ENCODE results near the gene ZDHHC4.

The ZDHHC4 gene

DNA sequence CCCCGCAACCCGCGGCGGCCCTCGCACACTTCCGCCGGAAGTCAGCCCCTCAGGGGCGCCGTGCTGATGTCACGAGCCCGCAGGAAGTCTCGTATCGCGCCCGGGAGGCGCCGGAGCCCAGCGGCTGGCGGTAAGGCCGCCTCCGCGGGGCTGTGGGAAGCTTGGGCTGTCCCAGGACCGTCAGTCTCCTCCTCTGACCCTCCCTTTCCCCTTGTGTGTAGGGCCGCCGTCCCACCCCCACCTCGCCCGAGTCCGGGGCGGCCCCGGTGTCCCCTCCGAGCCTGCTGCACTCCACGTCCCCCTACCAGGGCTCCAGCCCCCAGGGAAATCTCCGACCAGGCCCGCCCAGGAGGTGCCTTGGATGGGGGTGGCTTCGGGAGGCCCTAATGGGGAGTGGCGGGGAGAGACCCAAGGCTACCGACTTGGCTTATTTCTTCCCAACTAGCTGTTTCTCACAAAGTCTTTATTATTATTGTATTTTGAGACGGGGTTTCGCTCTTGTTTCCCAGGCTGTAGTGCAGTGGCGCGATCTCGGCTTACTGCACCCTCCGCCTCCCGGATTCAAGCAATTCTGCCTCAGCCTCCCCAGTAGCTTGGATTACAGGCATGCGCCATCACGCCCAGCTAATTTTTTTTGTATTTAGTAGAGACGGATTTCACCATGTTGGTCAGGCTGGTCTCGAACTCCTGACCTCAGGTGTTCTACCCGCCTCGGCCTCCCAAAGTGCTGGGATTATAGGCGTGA is at the start of gene ZDHHC4:
ZDHHC4 (plus strand) TSS at position 86 of the 745 bp plus-strand sequence. CDS start 3,108 bp downstream, outside the sequence.
- DNase-seq: peak; percentile 91

DNA sequence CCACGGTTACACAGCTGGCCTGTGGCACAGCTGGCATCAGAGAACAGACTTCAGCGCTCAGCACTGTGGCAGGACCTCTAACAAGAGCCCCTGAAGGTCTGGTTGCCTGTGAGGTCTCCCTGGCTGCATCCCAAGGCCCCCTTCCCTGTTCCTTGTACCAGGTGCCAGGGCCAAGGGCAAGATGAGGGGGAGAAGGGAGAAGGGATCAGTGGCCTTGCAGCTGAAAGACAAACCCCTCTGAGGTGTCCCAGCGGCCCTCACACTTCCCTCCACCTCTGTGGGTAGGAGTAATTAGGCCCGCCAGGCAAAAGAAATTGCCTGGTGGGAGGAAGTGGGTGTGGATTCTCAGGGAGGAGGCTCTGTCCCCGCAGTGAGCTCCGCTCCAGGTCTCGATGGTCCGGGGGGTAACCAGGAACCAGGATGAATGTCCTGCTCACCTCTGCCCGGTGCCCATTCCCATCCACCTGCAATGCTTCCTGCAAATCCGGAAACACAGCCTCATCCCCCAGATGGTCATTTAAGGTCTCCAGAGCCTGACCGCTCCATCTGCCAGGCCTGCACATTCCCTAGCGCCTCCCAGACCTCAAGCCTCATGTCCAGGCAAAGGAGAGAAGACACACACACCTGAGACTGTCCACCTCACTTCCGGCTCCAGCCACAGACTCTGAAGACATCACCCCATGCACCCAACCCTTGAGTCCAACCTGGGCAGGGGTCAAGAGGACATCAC is 48.7 kb upstream of the ZDHHC4 start:
- no peak for DNase-seq

DNA sequence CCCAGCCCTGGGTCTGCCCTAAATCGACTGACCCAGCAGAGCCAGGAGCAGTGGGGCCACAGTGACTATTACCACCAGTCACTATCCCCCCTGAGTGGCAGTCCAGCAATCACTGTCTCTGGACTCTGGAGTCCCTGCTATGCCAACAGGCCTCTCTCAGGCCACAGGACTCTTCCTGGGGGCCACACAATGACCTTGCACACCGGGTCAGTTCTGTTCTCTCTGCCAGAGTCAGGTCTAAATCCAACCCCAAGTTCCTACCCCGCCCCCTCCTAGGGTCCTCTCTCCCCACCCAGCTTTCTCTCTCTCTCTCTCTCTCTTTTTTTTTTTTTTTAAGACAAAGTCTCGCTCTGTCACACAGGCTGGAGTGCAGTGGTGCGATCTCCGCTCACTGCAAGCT is 47.6 kb upstream of the ZDHHC4 start:
- no peak for DNase-seq

DNA sequence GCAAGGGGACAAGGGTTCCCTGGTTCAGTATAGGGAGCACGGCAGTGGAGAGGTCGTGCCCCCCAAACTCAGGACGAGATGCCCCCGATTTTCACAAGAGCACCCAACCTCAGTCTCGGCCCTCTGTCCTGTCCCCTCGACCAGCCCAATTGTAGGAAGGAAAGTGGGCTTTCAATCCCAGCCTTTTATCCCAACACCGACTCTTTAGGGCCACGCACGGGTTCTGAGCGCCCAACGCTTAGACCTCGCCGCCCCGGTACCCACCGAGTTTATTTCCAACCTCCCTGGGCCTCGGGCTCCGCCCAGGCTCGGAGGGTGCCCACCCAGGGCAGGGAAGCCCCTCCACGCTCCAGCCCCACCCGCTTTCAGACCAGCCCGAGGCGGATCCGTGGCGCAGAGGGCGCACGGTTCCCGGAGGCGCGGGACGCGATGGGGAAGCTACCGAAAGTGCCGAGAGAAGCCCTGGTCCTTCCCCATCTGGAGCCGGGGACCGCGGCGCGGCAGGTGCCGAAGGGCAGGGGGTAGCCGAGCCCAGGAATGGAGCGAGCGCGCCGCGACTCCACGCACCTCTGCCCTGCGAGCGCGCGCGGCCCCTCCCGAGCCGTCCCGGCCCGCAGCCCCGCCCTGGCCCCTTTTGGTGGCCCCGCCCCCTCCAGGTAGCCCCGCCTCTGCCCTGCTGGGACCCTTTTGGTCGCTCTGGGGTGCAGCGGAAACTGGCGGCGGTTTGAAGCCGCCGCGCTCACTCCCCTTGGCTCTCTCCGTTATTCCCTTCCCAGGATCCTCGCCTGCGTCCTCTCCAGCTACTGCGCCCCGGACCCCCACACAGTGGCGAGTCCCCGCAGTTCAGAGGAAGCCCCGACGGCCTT is 46.4 kb upstream of the ZDHHC4 start:
- peak; percentile 73 for DNase-seq

DNA sequence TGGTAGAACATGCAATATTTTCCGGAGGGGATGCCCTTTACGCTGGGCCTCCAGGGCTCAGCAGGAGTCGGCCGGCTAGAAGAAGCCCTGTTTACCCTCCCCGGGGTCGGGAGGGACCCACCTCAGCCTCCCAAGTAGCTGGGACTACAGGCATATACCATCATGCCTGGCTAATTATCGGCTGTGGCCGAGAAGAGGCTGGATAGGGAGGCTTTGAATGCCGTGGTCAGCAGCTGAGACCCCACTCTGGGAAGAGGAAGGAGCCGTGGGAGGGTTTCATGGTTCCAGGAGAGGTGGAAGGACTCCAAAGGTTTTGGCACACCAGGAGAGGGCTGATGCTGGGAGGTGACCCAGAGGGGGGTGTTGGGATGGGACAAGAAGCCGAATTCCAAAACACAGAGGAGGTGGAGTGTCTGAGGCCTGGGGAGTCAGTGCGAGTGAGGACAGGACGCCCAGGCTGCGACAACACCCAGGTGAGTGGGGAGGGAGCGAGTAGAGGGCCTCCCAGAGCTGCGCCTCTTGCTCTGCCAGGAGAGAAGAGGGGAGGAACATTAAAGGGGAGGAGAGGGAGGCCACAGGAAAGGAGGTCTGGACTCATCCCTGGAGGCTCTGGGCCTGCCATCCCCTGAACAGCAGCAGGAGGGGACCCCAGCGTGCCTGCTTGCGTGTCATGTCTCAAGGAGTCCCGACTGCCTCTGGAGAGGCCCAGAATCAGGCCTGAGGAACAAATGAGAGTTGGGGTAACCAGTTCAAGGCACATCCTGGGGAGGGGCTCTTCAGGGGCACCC is 45.6 kb upstream of the ZDHHC4 start:
- no peak for DNase-seq

DNA sequence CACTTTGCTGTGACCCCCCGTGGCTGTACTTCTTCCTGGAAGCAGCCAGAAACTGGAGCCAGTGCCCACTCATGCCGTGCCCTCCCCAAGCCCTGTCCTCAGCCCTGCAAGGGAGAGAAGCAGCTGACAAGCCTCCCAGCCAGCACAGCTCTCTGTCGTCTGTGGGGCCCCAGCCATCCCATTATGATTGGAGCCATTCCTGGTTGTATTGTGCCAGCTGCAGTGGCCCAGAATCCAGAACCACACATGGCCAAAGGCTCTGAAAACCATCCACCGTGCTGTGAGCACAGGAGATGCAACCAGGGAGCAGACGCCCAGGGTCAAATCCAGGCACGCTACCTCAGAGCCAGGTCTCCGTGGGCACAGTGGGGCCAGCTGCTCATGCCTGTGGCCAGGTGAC is 44.7 kb upstream of the ZDHHC4 start:
- no peak for DNase-seq

DNA sequence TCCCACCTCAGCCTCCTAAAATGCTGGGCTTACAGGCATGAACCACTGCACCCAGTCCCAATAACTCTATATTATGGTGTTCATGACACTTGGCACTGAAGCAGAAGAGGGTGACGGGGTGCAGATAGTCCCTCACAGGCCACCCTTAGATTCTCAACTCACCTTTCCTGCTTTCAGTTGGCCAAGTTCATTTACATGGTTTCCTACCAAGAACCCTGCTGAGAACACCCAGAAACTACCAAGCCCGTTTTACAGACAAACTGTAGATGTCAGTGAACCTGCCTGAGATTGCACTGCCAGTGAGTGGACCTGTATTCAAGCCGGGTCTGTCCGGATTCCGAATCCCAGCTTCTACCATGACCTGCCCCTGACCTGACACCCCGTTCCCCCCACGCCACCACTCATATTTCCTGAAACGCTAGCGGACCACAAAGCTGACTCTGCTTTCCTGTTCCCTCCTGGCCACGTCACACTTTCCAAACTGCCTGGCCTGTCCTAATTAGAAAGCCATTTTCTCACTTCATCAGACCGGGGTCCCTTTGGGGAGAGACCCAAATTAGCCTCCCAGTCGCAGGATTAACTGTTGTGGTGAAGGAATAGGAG is 43.3 kb upstream of the ZDHHC4 start:
- no peak for DNase-seq

DNA sequence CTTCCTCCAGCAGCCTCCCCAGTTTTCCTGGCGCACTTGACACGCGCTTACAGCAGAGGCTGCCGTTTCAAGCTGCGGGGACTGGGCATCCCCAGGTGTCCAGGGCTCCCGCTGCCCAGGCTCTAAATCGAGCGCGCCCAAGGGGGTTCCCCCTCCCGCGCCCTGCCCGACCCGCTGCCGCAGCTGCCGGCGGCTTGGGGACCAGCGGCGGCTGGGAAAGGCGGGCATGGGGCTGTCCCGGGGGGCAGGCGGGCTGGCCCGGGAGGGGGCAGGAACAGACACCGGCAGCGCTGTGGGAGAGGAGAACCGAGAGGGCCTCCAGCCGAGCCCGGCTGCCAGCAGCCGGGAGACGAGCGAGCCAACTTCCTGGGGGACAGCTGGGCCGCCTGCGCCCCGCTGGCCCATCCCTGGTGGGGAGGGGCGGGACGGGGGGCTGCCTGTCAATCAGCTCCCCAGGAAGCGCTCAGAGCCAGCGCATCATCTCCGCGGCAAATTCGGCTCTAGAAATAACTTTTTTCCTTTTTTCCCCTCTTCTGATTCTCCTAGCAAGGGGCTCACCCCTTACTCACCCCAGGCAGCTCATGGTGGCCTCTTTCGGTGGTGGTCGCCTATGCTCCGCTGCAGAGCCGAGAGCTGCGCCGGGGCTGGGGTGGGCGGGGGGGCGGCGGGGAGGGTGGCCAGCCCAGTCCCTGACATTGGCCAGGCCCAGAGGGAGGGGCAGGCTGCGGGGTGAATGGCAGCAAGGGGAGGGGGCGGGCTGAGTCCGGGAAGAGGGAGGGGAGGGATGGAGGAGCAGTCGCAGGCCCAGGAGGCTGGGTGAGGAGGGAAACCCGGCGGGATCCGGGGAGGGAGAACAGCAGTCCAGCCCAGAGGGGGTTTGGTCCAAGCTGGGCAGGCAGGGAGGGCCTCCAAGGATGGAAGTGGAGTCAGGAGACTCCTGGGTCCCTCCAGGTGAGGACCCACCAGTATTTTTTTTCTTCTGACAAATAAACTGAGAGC is 40.7 kb upstream of the ZDHHC4 start:
- no peak for DNase-seq

DNA sequence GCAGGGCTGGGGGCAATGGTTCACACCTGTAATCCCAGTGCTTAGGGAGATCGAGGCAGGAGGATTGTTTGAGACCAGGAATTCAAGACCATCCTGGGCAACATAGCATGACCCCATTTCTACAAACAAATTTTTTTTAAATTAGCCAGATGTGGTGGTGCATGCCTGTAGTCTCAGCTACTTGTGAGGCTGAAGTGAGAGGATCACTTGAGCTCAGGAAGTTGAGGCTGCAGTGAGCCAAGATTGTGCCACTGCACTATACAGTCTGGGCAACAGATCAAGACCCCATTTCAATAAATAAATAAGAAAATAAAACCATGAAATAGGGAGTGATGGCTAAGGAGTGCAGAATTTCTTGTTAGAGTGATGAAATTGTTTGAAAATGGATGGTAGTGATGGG is 34.9 kb upstream of the ZDHHC4 start:
- DNase-seq: no peak

DNA sequence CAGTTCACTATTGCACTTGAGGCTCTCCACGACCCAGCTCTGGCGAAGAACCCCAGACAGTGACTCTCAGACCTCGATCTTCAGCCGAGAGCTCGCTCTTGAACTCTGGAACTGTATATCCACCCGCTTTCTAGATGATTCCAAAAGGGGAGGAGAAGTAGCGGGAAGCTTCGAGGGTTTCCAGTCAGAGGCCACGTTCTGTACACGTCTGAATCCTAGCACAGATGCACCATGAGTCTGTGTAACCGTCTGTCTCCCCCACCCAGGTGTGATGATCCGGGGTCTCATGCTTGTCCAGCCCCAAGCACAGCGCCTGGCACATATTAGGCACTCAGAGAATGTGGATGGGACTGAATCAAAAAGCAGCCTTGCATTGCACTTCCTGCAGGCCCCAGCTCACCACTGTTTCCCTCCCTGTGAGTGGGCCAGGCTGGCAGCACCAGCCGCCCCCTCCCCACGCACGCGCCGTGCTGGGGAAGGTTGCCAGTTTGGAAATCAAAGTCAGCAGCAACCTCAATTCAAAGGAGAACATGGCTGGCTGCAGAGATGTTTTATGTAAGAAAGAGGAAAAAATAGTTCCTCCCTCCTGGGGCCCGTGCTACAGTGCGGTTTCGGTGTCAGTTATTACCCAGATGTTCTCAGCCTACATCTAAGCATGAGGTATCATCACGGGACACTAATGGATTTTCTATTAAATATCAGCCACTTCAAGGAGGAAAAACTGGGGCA is 31.7 kb upstream of the ZDHHC4 start:
- no peak for DNase-seq

DNA sequence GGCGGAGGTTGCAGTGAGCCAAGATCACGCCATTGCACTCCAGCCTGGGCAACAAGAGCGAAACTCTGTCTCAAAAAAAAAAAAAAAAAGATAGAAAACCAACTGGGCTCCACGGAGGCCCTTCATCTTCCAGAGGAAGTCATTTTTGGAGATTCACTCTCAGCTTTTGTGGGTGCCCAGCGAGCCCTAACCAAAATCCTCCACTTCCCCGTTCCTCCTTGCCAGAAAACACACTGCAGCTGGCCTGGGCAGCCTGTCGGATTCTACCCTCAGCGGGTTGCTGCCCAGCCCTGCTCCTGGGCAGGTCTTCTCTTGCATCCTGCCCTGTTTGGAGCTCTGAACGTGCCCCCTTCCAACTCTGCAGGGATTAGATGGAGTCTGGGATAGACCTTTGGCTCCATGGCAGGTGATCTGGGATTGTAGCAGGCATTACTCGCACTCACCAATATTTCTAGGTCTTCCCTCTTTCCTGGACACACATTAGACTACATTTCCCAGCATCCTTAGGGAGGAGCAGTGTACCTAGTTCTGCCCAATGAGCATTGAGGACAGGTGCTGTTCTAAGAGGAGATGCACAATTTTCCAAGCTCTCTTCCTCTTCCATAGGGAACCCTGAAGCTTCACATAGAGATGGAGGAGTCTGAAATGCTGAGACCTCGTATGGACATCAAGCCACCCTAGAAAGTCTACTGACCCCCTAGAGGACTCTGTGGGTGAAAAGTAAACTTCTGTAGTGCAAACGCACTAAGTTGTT is 30.6 kb upstream of the ZDHHC4 start:
- DNase-seq: no peak

DNA sequence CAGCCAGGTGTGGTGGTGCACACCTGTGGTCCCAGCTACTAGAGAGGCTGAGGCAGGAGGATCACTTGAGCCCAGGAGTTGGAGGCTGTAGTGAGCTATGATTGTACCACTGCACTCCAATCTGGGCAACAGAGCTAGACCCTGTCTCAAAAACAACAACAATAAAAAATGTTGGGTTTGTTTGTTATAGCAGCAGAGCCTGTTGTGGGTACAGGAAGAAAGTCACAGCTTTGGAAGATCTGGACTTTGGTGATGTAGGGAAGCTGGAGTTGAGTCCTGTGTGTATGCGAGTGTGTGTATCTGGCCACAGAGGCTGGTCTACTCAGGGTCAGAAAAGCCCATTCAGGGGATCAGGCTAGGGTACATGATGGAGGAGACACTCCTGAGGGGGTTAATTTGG is 29.9 kb upstream of the ZDHHC4 start:
- DNase-seq: no peak

DNA sequence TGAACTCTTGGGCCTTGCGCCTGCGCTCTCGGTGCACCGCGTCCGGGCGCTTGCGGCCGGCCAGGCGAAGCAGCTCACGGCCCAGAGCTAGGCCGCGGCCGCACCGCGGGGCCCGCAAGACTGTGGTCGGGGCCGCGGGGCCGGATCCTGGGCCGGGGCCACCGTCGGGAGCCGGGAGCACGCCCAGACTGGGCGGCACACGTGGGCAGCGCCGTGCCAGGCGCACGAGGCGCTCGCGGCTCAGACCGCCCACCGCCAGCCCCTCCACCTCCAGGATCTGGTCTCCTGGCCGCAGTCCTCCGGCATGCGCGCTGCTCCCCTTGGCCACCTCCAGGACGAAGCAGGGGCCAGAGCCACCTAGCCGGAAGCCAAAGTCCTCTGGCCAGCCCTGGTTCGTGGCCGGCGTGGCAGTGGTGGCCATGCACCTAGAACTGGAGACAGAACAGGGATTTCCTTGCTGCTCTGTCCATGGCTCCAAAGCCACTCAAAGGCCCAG is 26.2 kb upstream of the ZDHHC4 start, which contains the start of gene GRID2IP:
GRID2IP (minus strand) TSS at position 446 of the 496 bp plus-strand sequence; CDS start at position 421, 25 bp downstream.
- DNase-seq: no peak

DNA sequence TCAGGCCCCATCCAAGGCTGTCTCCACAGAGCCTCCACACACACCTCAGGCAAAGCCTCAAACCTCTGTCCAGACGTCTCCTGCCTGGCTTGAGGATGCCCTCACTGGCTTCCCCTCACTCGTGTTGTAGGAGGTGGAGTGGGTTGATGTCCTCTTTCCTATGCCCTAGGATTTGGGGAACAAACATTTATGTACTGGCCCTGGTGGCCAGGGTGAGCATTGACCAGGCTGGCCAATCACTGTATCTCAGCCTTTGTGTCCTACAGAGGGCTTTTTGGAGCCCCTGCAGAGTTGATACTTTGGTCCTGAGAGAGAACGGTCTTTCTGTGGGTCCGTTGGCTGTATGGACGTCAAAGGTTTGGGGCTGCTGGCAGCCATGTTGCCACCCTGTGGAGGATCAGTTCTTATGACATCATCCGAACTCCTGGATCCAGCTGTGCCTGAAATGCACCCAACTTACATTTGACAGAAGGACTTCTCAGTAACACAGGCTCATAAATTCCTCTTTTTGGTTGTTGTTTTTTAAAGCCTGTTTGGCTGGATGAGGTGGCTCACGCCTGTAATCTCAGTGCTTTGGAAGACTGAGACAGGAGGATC is 23.7 kb upstream of the ZDHHC4 start:
- DNase-seq: no peak

DNA sequence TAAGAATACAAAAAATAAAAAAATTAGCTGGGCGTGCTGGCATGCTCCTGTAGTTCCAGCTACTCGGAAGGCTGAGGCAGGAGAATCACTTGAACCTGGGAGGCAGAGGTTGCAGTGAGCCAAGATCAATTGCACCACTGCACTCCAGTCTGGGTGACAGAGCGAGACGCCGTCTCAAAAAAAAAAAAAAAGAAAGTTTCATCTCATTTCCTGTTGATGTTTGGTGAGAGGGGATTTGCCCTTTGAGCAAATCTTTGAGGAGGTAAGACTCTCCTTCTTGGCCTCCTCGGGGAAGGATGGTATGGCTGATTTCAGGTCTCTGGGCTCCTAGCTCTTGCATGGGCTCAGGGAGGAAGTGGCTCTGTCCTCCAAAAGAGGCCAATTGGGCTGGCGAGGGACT is 22.4 kb upstream of the ZDHHC4 start:
- no peak for DNase-seq

DNA sequence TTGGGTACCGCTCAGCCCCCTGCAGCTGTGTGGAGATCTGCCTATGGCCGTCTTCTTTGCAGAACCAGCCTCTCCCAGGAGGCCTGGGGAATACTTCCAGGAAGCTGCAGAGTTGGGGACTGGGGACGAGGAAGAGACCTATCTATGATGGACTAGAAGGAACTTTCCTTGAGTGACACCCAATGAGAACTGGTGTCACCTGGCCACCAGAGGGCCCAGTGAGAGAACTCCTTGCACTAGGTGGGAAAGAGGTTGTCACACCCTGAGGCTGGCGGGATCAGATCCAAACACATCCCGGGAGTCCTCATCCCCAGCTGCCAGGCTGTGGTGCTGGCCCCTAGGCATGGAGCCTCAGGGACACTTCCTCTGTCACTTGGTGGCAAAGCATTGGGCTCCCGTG is 21.1 kb upstream of the ZDHHC4 start:
- DNase-seq: no peak

DNA sequence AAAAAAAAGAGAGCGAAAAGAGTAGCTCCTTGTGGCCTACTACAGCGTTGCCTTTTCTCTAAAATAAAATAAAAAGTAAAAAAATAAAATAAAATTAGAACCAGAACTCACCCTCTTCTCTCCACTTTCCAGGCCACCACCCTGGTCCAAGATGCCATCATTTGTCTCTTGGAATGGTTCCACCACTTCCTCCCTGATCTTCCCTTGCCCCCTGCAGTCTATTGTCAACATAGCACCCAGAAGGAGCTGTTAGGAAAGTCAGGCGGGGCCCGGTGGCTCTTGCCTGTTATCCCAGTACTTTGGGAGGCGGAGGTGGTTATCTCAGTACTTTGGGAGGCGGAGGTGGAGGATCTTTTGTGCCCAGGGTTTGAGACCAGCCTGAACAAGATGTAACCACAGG is 18.4 kb upstream of the ZDHHC4 start:
- DNase-seq: no peak

DNA sequence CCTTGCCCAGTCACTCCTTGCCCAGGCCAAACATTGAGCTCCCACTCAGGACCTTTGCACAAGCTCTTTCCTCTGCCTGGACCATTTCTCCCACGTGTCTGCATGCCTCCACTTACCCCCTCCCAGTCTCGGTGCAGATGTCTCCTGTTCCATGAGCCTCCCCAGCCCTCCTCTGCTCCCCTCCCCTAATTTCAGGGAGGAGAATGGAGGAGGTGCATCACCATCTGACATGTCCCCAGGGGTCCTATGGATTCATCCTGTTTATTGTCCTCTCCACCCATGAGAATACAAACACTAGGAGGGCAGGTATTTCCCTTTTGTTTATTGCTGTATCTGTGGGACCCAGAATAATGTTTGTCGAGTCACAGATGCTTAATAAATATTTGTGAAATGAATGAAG is 17.4 kb upstream of the ZDHHC4 start:
- no peak for DNase-seq

DNA sequence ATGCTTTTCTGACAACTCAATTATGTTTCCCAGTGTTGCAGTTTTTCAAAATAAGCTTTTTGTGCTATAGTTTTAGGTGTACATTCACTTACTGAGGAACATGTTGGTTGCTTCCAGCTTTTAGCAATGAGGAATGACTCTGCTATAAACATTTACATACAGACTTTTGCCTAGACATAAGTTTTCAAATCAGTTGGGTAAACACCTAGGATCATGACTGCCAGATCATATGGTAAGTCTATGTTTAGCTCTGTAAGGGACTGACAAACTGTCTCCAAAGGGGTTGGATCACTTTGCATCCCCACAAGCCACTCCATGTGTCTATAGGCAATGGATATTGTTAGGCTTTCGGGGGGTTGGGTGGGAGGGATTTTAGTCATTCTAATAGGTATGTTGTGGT is 15.1 kb upstream of the ZDHHC4 start:
- DNase-seq: no peak
